HG03571 (cell line): ENCODE measurements around the gene FCRL3.

Source experiments
- ATAC-seq: cut with Tn5 transposase; IDR thresholded peaks from one replicate; pipeline ENCODE4 v1.9.1; 2021; ENCODE audit not compliant: unreplicated experiment

FCRL3 gene

DNA sequence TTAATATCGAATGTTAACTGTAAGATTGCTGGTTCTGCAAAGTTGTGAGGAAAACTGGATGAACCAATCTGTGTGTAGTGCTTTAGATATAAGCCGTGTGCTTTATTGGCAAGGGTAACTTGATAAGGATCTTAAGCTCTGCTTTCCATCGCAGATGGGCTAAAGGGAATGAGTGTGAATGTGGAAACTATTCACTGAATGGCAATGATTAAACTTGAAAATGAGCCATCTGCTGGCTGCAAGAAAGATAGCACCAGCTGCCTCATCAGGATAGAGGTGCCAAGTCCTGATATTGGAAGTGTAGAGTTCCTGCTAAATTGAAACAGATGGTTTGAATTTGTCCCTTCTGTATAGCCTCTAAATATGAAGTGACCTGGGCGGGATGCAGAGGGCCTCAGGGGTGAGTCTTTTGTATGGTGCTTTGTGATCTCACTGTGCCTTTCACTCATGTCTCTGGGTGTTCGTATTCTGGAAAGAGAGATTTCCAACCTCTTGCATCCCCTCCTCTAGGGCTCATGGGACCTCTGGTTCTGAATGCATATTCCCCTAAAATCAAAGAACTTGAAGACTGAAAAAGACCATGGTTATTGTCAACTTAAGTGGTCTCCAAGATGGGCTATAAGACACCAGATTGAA, 9.2 kb downstream of the FCRL3 start:
- ATAC-seq = no peak

DNA sequence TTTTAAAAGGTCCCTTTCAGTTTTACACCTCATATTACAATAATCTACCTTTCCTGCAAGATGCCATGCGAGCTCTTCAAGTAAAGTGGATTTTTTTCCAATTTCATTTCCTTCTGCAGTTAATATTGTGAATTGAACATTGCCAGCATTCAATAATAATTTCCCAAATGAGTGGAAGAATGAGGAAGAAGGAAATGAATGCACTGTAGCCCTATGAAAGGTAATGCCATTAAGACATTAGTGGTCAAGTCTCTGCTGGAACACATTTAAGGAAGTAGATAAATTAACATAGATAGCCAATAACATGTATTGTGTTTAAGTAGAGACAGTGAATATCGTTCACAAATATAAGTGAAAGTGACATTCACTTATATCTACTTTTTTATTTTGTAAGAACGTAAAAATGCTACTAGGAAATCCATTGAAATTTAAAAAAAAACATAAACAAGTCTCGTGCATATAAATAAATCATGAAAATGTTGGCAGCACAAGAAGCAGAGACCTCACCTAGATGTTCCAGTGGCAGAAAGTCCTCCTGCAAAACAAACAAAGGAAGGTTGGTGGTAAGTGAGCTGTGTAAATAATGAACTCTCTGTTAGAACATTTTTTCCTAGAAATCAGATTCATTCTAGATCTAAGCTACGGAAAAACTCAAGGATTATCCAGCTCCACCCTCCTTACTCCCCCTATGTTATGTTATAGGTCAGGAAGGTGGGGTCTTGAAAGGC, 17.7 kb downstream of the FCRL3 start:
- ATAC-seq = no peak

DNA sequence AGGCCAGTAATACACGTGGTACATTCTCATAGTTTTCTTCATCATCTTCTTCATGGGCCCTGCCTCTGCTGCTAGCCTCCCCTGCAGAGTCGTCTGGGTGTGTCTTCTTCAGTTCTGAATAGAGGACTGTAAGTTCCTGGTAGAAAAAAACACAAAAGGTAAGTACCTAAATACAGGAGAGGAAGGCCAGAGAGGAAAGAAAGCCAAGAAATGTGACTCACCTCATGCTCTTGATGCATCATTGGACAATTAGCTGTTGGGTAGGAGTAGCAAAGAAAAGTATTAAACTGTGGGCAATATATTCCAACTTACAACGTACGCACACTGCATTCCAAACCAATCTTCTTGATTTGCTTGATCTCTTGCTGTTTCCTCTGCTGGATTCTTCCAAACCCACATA, 21.8 kb downstream of the FCRL3 start:
- ATAC-seq = no peak

DNA sequence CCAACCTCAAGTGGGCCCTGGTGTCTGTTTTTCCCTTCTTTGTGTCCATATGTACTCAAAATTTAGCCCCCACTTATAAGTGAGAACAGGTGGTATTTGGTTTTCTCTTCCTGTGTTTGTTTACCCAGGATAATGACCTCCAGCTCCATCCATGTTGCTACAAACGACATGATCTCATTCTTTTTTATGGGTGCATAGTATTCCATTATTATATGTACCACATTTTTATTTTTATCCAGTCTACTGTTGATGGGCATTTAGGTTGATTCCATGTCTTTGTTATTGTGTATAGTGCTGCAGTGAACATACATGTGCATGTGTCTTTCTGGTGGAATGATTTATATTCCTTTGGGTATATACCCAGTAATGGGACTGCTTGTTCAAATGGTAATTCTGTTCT, 27.6 kb downstream of the FCRL3 start:
- ATAC-seq = no peak

DNA sequence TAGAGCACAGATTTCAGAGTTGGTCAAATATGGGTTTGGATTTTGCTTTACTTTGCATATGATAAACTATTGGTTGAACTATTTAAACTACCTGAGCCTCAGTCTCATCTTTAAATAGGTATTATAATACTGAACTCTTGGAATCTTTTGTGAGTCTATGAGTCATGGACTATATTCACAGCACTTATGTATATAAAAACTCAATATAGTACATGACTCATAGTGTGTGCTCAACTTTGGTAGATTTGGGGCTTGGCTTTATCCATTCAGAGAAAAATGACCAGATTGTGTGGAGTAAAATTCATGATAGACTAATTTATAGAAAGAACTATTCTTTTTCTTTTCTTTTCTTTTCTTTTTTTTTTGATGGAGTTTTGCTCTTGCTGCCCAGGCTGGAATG, 28.7 kb downstream of the FCRL3 start:
- no peak for ATAC-seq

DNA sequence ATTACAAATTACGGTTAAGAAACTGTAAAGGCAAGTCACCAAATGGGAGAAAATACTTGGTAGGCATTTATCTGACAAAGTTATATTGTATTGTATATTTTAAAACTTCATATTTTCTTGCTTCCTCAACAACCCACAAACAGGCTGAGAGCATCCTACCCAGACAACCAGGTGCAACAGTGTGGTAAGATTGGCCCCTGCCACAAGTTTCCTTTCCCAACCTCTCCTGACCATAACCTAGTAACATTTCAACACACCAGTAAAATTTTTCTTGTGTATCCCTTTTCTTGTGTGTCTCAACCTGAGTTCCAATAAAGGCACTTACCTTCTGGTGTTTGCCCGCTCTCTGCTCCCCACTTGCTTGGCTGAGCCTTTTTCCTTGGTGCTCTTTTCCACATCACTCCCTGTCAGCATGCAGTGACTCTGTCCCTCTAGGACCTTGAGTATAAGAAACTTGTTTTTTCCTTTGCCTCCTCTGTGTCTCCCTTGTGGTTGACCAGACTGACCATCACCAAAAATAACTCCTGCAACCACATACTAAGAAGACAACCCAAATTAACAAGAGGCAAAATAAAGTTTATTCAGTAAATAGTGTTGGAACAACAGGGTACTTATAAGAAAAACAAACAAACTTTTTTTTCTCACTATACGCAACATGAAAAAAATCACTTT, 40.9 kb downstream of the FCRL3 start:
- no peak for ATAC-seq

DNA sequence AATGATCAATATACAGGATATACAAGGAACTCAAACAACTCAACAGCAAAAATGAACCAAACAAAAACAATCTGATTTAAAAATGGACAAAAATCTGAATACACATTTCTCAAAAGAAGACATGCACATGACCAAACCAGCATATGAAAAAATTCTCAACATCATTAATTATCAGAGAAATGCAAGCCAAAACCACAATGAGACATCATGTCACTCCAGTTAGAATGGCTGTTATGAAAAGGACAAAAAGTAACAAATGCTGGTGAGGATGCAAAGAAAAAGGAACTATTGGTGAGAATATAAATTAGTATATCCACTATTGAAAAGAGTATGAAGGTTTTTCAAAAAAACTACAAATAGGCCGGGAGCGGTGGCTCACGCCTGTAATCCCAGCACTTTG, 42.0 kb downstream of the FCRL3 start:
- ATAC-seq = no peak

DNA sequence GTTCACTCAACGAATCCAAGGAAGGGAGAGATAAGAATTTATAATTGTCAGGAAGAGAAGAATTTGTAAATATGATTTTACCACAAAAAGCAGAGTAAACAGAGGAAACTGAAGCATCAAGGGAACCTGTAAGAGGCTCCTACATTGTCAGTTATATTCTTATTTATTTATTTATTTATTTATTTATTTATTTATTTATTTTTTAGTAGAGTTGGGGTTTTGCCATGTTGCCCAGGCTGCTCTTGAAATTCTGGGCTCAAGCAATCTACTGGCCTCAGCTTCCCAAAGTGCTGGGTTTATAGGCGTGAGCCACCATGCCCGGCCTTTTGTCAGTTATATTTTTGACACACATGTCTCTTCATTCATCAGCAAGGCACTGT, 47.1 kb downstream of the FCRL3 start:
- no peak for ATAC-seq

DNA sequence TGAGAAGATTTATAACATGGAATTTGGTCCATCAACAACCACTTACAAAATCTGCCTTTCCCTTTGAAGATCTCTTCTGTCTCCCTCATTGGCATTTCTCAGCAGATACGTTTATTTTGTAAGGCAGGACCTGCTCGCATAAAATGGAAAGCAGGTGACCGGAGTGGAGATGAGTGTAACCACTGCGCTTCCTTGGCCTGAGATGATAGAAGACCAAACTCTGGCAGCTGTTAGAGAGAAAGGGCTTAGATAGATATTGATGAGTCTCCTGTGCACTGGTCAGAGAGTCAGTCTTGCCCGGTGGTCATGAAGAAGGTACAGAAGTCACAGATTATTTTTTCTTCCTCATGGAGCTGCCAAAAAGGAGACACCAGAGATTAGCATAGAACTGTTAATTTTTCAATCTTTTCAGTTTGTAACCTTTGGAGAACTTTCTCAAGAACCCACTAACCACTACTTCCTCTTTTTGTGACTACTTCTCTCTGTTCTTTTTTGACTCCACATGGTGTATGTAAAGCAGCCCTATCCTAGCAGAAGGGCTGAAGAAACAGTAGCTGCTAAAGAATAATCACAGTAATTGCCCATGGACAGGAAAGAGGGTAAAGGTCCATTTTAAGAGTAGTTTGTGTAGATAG, 47.6 kb downstream of the FCRL3 start:
- ATAC-seq = peak; percentile 96

DNA sequence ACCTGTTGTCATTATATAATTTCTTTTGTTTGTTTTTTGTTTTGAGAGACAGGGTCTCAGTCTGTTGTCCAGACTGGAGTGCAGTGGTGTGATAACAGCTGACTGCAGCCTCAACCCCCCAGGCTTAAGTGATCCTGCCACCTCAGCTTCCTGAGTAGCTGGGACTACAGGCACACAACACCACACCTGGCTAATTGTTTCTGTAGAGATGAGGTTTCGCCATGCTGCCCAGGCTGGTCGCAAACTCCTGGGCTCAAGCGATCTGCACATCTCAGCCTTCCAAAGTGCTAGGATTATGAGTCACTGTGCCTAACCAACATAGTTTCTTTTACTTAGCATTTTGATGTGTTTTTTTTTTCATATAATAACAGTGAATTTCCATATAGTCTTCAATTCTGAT, 52.3 kb downstream of the FCRL3 start:
- no peak for ATAC-seq

DNA sequence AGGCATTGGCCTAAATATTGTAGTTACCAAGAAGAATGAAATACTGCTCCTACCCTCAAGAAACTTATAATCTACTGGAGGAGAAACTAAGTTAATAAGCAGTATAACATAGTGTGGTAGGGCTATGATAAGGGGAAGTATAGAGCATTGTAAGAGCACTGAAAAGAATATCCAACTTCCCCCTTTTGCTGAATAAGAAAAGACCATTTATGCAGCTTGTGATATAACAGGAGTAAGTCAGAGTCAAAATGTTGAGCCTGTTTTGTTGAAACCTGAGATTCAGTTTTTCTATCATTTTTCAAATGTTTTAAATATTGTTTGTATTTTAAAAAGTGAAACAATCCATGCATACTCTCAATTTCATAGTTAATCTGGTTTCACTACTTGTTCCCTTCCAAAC, 54.4 kb downstream of the FCRL3 start:
- no peak for ATAC-seq

DNA sequence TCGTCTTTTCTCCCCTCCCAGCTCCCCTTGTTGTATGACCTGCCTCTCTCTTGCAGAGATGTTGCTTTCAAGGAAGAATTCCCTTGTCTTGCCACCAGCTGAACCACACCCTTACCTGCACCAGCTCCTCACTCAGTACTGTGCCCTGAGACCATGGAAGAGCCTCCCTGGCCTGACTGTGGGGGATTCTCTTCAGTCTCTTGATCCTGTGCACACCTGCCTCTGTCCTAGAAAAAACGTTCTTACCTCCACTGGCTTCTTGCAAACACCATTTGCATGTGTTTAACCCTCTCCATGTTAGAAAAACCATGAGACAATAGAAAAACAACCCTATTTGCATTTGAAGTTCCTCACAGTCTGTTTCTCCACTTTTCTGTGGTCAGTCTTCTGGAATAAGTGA, 59.4 kb downstream of the FCRL3 start:
- no peak for ATAC-seq

DNA sequence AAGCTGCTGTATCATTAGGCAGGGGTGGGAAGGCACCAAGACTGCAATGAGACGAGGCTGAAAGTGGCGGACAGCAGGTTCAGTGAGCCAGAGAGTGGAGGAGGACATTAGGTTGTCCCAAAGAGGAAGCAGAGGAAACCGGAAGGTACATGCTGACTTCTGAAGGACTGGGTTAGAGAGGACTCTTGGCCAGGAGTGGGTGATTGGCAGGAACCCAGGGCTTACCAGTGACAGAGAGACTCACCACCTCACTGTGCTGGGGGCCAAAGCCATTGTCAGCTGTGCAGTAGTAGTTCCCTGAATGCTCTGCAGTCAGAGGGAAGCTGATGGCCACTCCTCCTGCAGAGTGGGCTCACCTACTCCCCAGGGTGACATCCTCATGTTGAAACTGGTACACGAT, 60.8 kb downstream of the FCRL3 start:
- ATAC-seq = no peak

DNA sequence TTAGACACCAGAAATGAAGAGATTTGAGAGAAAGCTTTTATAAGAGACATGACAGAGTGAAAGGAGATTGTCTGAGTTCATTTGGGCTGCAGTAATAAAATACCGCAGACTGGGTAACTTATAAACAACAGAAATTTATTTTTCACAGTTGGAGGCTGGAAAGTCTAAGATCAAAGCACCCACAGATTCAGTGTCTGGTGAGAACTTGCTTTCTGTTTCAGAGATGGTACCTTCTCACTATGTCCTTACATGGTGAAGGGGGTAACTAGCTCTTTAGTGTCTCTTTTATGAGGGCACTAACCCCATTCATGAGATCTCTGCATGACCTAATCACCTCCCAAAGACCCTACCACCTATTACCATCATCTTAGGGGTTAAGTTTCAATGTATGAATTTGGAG, 71.8 kb downstream of the FCRL3 start:
- ATAC-seq = no peak
